ENCODE results near the gene MAL. TPM values are rescaled to one million over a fixed set of nuclear protein-coding genes. Genes with fewer than 3 reads are reported as not detected.
A peak's percentile ranks its signal among the peaks of the same experiment; 100 is the strongest.

The MAL gene
- total and polyA plus RNA-seq, 2 of the 13 experiments (the other 11 are each of a cell fraction or from before 2014, with no cell fraction given) = not detected

DNA sequence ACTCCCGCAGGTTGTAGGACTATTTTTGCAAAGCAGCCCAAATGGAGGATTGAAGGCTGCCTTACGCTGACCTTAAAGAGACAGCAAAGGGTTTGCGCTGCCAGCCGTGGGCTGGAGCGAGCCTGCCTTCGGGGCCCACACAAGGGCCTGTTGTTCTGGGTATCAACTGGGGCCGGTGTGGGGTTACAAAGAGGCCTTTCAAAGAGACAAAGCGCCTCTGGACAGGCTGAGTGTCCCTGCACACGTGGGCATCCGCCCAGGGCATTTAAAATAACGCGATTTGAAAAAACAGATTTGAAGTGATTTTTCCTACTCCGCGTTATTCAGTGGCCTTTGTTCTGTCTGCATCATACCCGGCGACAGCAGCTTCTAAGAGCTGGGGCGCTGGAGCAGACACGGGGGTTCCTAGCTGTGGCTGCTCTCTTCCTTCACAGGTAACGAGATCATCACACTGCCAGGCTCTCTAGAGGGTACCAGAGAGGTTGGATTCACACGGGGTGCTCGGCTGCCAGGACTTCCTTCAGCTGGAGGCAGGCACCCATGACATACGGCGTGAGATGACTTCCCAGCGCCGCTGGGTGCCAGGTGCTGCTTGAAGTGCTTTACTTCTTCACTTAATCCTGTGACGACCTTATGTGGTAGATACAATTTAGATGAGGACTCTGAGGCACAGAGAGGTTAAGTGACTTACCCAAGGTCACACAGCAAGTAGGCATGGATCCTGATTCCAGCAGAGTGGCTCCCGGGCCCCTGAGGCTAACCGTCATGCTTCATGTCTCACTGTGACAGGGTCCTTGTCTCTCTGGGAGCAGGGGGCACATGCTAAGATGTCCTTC, 32.2 kb downstream of the MAL start (continued):
- TF ChIP-seq, protein P1, sequence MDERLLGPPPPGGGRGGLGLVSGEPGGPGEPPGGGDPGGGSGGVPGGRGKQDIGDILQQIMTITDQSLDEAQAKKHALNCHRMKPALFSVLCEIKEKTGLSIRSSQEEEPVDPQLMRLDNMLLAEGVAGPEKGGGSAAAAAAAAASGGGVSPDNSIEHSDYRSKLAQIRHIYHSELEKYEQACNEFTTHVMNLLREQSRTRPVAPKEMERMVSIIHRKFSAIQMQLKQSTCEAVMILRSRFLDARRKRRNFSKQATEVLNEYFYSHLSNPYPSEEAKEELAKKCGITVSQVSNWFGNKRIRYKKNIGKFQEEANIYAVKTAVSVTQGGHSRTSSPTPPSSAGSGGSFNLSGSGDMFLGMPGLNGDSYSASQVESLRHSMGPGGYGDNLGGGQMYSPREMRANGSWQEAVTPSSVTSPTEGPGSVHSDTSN (CRISPR knock-in tag; IDR thresholded peaks at IDR 0.05) = no peak
- TF ChIP-seq, protein P2, sequence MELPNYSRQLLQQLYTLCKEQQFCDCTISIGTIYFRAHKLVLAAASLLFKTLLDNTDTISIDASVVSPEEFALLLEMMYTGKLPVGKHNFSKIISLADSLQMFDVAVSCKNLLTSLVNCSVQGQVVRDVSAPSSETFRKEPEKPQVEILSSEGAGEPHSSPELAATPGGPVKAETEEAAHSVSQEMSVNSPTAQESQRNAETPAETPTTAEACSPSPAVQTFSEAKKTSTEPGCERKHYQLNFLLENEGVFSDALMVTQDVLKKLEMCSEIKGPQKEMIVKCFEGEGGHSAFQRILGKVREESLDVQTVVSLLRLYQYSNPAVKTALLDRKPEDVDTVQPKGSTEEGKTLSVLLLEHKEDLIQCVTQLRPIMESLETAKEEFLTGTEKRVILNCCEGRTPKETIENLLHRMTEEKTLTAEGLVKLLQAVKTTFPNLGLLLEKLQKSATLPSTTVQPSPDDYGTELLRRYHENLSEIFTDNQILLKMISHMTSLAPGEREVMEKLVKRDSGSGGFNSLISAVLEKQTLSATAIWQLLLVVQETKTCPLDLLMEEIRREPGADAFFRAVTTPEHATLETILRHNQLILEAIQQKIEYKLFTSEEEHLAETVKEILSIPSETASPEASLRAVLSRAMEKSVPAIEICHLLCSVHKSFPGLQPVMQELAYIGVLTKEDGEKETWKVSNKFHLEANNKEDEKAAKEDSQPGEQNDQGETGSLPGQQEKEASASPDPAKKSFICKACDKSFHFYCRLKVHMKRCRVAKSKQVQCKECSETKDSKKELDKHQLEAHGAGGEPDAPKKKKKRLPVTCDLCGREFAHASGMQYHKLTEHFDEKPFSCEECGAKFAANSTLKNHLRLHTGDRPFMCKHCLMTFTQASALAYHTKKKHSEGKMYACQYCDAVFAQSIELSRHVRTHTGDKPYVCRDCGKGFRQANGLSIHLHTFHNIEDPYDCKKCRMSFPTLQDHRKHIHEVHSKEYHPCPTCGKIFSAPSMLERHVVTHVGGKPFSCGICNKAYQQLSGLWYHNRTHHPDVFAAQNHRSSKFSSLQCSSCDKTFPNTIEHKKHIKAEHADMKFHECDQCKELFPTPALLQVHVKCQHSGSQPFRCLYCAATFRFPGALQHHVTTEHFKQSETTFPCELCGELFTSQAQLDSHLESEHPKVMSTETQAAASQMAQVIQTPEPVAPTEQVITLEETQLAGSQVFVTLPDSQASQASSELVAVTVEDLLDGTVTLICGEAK (IDR thresholded peaks at IDR 0.05) = no peak
- TF ChIP-seq, protein P2 (CRISPR knock-in tag; IDR thresholded peaks at IDR 0.05) = no peak
- TF ChIP-seq ZNF891 (CRISPR knock-in tag; IDR thresholded peaks at IDR 0.05) (no peak), ZFP37 (CRISPR knock-in tag; IDR thresholded peaks at IDR 0.05; ENCODE audit: borderline replicate concordance) (no peak), ZNF549 (CRISPR knock-in tag; IDR thresholded peaks at IDR 0.05) (no peak), ZNF333 (CRISPR knock-in tag; IDR thresholded peaks at IDR 0.05; ENCODE audit: borderline replicate concordance) (no peak), ZFP36 (IDR thresholded peaks at IDR 0.05; ENCODE audit: borderline replicate concordance, low read depth, low read length, partially characterized antibody) (peak; percentile 38), HNRNPH1 (optimal IDR thresholded peaks at IDR 0.05; ENCODE audit: low read depth, low read length) (no peak), SMARCC2 (IDR thresholded peaks at IDR 0.05) (no peak), ZNF674 (CRISPR knock-in tag; IDR thresholded peaks at IDR 0.05; ENCODE audit: low read depth) (no peak), ZNF124 (CRISPR knock-in tag; IDR thresholded peaks at IDR 0.05) (no peak), BRD4 (CRISPR knock-in tag; IDR thresholded peaks at IDR 0.05) (no peak), ZNF781 (CRISPR knock-in tag; IDR thresholded peaks at IDR 0.05; ENCODE audit: borderline replicate concordance, not compliant biosample characterization) (no peak)
- TF ChIP-seq, protein P3, sequence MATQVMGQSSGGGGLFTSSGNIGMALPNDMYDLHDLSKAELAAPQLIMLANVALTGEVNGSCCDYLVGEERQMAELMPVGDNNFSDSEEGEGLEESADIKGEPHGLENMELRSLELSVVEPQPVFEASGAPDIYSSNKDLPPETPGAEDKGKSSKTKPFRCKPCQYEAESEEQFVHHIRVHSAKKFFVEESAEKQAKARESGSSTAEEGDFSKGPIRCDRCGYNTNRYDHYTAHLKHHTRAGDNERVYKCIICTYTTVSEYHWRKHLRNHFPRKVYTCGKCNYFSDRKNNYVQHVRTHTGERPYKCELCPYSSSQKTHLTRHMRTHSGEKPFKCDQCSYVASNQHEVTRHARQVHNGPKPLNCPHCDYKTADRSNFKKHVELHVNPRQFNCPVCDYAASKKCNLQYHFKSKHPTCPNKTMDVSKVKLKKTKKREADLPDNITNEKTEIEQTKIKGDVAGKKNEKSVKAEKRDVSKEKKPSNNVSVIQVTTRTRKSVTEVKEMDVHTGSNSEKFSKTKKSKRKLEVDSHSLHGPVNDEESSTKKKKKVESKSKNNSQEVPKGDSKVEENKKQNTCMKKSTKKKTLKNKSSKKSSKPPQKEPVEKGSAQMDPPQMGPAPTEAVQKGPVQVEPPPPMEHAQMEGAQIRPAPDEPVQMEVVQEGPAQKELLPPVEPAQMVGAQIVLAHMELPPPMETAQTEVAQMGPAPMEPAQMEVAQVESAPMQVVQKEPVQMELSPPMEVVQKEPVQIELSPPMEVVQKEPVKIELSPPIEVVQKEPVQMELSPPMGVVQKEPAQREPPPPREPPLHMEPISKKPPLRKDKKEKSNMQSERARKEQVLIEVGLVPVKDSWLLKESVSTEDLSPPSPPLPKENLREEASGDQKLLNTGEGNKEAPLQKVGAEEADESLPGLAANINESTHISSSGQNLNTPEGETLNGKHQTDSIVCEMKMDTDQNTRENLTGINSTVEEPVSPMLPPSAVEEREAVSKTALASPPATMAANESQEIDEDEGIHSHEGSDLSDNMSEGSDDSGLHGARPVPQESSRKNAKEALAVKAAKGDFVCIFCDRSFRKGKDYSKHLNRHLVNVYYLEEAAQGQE (IDR thresholded peaks at IDR 0.05; ENCODE audit: borderline replicate concordance in 1 of 2, low read depth in 1 of 2, low read length in 2 of 2) = no peak

Measured in HepG2 (cell line).